HG03135 (cell line): ENCODE measurements around the gene NSF.
A peak's percentile ranks its signal among the peaks of the same experiment; 100 is the strongest.
"Not testable (repeated sequence)": the region's sequence is repeated elsewhere in the genome, so short reads cannot be mapped to it uniquely, and the experiment has no call there.

Experiments
- ATAC-seq: cut with Tn5 transposase; IDR thresholded peaks from one replicate; pipeline ENCODE4 v1.9.1; 2021; ENCODE audit warnings: mild to moderate bottlenecking, moderate library complexity; ENCODE audit not compliant: unreplicated experiment

NSF gene

DNA sequence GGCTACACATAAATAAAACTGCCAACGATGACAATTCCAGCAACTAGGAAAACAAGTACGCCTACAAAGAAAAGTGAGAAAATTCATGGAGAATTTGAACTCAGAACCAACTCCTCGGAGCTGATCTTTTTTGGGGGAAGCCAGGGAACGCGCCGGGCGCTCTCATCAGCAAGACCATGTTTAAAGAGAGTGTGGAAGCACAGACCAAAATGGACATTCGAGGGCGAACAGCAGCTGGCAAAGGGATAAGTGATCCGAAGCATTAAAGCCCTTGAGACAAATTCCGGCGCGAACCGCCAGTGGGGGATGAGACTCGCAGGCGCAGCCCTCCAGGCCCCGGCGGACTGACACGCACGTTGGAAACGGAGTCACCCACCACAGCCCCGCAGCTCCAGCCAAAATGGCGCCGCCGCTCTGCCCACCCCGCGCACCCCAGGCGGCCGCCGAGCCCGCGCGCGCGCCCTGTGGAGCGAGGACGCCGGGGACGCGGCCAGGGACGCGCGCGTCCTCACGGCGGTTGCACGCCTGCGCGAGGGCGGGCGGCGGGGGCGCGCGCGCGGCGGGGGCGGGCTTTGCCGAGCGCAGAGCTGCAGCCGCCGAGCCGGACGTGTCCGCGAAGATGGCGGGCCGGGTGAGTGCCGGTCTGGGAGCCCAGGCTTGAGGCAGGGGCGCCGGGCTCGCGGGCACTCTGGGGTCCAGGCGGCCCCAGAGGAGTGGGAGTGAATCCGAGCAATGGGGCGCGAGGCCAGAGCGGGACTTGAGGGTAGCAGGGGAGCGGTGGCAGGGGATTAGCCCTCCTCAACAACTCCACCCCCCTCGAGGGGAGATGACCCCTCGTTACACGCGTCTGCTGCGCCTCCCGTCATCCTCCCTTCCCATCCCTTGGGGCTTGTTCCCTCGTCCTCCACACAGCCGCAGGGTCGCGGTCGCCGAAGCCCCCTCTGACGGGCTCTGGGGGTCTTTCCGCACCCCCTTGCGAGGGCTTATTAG is at the start of gene NSF:
NSF (plus strand) TSS at position 513 of the 990 bp plus-strand sequence; CDS start at position 620, 107 bp downstream.
- peak; percentile 68 for ATAC-seq

DNA sequence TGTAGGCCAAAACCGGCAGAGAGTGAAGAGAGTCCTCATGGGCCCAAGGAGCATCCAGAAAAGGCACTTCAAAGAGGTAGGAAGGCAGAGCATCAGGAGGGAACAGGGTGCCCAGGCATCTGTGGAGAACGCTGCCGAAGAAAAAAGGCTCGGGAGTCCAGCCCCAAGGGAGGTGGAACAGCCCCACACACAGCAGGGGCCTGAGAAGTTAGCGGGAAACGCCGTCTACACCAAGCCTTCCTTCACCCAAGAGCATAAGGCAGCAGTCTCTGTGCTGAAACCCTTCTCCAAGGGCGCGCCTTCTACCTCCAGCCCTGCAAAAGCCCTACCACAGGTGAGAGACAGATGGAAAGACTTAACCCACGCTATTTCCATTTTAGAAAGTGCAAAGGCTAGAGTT is 41.9 kb upstream of the NSF start:
- ATAC-seq: not testable (repeated sequence)

DNA sequence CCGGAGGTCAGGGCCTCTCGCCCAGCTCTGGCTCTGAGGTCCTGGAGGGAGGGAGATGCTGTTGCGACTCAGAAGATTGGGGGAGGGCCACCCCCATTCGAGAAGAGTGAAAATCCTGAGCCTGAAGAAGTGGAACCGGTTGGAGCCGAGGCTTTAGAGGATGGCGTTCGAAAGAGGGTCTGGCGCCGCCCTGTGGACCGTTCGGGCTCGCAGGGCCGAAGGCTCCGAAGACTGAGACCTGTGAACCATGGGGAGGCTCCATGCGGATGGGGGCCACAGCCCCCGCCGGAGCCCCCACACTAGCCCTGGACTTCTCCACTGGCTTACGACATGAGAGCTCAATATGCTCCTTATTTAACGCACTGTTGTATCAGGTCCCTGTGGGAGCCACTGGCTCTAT is 31.3 kb upstream of the NSF start:
- ATAC-seq: not testable (repeated sequence)

DNA sequence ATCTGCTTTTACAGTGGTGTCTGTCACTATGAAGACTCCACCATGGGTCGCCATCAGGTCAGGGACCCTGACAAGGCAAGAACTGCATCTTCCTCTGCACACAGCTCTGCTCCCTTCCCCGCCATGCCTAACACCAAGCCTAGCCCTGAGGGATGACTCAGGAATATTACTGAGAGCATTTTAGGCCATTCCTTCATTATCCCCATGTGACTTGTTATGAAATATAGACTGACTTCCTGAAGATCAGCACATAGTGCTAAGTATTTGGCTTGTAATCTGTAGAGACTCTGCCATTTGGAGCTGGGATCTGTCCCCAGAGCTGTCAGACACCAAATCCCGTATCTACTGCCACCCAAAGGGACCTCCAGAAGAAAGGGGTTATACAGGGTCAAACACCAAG is 30.4 kb upstream of the NSF start:
- ATAC-seq: not testable (repeated sequence)

DNA sequence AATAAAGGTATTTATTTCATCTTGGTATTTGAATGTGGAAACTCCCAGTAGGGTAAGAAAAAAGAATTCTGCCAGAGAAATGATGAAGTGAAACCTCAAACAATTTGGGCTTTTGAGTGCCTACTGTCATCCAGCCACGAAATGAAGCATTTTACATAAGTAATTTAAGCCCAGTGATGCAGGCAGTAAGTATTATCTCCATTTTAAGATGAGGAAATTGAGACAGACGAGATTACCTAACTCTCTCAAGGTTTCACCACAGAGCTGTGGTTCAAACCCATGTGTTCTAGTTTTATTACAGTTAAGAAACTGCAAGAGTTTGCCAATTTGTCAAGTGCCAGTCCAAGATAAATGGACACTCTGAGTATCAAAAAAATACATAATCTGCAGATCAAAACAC is 24.2 kb upstream of the NSF start:
- peak; percentile 62 for ATAC-seq

DNA sequence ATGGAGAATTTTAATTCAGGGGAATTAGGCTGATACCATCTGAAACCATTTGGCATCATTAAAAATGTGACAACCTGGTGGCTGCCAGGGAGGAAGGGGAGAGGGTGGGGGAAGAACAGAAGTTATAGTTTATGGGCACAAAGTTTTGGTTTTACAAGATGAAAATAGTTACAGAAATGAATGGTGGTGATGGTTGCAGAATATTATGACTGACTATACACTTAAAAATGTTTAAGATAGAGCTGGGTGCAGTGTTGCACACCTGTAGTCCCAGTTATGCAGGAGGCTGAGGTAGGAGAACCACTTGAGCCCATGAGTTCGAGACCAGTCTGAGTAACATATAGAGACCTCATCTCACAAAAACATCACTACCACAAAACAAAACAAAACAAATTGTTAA is 23.5 kb upstream of the NSF start:
- ATAC-seq: not testable (repeated sequence)

DNA sequence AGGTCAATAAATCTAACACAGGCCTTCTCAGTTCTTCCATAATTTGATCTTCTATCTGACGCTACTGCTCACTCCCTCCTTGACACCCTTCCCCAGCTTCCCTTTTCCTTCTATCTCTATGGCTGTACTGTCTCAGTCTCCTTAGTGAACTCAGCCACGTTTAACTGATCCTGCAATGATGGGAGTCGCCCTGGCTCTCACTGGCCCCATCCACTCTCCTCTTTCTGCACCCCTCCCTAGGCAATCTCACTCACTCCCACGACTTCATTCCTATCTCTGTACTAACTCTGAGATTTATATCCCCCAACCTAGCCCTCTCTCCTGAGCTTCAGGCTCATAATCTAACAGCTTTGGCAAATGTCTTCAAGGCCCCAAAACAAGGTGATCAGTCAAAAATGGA is 18.7 kb upstream of the NSF start:
- ATAC-seq: not testable (repeated sequence)

DNA sequence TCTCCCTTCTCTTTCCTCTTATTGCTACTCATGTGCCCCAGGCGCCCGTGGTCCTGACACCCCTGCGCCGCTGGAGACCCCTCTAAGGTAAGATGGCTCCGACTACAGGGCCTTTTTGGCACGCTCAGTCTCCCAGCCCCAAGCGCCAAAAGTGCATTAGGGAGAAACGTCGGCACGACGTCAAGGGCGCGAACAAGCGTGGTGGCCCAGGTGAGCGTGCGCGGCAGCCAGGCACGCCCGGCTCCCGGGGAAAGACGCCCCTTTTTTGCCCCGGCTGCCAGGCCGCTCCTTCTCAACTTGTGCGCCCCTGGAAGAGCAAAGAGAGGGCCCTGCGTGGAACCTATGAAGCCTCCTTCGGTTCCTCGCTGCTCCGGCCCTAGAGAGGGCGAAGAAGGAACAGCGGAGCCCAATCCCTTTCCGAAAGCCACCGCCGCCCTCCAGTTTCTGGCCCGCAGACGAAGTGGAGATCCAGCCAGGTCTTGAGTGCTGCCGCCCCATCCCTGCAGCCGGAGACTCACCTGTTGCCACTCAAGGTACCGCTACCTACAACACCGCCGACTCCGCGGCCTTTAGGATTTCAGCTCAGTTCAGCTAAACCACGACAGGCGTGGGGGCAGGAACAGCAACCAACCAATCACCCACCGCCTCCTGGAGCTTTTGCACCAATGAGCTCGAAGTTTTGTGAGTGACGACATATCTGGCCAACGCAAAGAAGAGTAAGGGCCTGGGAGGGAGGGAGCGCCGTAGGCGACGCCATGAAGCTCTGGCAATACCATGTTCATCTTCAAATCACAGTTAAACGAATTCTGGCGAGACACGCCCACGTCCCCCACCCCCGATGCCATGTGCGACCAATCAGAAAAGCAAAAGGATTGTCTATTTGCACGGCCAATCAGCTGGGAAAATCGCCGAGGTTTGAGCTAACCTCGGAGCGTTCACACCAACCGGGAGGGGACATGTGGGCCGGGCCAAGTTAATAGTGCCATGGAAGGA is 11.1 kb upstream of the NSF start, which contains the start of gene ARL17A:
ARL17A (minus strand) TSS at position 609 of the 993 bp plus-strand sequence. CDS start 3,369 bp downstream, outside the sequence.
- ATAC-seq: peak; percentile 91

DNA sequence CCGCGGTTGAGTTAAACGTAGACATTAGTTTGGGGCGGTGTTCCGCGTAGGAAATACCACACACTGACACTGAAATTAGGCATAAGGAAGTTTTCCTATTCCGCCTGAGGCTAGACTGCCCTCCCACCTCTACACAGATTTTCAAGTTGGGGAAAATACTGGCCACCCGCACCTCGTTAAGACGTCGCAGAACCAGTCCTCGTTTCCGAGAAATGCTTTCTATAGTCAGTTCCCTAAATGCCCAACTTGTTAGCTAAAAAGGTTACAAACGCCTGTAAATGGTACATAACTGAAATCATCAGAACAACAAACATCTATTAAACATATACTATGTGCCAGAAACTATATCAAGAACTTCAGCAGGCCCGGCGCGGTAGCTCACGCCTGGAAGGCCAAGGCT is 10.4 kb upstream of the NSF start:
- ATAC-seq: not testable (repeated sequence)

DNA sequence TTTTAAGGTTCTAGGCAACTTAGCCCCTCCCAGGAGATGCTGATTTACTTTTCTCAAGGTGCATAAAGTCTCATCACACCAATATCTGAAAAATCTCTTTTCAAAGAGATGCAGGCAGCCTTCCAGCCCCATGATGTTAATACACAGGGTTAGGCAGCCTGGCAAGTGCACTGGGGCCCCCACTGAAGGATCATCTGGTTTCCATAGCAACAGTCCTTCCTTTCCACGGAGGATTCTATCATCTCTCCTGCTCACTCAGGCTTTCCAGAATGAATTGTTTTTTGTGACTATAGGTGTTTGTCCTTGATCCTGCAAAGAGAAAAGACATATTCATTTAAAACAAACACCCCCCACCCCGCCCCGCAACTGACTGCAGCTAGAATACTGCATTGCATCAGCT is 5.0 kb upstream of the NSF start:
- not testable (repeated sequence) for ATAC-seq

DNA sequence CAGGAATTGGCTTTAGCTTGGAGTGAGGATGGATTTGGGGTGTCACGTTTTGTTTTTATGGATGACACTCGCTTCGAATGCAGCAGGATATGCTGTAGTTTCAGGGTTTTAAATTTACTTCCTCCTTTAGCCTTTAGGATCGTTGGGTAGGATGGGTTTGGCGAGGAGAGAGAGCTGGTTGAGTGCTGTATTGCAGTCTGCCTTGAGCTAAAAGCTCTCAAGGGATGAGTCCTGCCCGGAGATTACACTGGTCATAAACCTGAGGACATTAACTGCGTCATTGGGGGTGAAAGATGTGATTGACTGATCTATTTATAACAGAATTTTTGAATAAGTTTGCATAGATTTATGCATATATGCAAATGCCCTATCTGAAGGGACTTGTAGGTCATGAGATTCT is 863 bp downstream of the NSF start:
- not testable (repeated sequence) for ATAC-seq

DNA sequence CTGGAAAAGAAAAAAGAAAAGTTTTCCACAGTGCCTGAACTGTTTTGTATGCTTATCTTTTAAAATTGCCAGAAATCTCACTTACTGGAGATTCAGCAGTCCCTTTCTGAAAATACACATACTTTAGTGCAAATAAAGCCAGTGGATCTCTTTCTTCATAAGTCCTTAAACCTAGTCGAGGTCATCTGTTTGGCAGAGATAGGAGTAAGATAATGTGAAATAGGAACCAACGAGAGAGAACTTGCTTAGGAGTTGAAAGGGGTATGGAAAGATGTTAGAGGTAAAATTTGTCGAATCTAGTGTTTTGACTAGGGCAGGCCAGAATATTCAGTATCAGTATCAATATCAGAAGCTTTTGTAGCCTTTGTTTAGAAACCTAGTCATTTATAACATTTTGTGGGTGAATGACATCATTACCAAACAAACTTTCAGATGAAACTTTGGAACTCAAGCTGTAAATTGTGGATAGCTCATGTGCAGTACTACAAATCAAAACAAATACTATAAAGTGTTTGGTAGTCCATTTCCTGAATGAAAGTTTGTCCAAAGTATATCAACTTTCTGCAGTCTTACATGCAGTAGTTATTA is 8.0 kb downstream of the NSF start:
- ATAC-seq: peak; percentile 57

DNA sequence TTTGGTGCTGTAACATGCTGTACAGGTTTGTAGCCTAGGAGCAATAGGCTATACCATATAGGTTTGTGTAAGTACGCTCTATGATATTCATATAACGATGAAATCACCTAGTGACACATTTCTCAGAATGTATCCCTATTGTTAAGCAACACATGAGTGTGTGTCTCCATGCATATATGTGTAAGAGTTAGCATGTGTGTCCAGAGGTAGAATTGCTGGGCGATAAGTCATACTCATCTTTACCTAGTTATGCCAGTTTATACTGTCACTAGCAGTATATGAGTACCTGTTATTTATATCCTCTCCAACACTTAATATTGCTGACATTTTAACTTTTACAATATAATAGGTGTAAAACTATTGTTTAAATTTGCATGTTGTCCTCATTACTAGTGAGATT is 10.3 kb downstream of the NSF start:
- not testable (repeated sequence) for ATAC-seq

DNA sequence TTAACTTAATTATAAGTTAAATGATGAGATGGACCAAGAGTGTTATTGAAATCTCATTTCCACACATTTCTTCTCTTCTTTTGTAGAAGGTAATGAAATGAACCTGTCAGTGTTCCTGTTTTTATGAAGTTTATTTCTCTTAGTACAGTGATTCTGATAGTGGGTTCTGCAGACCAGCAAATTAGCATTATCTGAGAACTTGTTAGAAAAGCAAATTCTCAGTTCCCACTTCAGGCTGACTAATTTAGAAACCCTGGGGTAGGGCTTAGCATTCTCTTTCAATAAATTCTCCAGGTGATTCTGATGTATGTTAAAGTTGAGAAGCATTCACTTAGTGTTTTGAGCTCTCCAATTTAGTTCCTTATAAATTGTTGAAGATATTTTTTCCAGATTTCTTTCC is 12.7 kb downstream of the NSF start:
- ATAC-seq: peak; percentile 86

DNA sequence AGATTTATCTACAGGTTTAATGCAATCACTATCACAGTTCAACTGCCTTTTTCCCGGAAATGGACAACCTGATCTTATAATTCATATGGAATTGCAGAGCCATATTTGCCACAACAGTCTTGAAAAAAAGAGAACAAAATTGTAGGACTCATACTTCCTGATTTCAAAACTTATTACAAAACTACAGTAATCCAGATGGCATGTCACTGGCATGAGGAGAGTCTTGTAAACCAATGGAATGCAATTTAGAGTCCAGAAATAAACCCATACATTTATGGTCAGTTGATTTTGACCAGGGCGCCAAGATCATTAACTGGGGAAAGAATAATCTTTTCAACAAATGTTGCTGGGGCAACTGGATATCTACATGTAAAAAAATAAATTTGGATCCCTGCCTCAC is 20.8 kb downstream of the NSF start:
- ATAC-seq: not testable (repeated sequence)

DNA sequence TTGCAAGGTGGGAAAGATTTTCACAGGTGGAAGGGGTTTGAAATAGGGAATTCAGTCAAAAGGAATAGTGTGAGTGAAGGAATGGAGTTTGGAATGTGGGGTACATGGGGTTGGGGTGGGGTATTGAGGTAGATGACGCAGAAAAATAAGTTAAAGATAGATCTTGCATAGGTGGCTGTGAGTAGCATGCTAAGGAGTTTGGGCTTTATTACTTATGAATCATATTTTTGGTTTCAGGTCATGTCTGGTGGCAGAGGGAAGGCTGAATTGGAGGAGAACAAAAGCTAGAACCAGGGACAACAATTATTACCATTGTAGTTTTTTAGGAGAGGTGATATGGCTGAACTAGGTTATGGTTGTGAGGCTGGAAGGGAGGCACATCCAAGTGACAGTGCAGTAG is 23.4 kb downstream of the NSF start:
- not testable (repeated sequence) for ATAC-seq

DNA sequence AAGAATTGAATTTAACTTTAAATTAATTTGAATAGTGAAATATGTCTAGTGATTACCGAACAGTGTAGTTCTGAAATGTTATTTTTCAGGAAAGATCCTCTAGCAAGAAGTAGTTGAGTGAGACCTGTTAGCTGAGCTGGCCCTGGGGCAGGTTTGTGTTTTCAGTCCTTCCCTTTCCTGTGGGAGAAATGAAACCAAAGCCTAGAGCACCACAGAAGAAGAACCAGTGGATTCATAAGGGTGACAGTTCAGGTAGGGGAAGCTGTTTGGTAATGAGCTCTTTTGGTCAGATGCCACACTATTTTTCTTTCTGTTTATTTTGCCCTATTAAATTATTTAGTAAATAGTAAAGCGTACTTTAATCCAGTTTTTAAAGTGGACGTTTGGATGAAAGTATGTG is 26.7 kb downstream of the NSF start:
- not testable (repeated sequence) for ATAC-seq

DNA sequence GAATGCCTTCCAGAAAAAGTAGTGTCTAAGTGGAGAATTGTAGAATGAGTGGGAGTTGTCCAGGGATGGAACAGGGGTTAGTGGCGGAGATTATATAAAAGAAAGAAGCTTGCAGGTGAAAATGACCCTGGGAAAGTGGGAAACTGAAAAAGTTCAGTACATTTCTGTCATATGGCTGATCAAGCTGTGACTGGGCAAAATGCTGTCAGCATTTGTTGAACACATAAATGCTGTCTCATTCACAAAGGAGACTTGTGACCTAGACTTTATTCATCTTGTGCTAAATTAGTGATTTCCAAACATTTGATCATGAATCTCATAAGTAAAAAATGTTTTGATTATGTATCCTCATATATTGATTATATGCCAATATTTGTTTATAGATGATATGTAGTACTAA is 28.5 kb downstream of the NSF start:
- not testable (repeated sequence) for ATAC-seq

DNA sequence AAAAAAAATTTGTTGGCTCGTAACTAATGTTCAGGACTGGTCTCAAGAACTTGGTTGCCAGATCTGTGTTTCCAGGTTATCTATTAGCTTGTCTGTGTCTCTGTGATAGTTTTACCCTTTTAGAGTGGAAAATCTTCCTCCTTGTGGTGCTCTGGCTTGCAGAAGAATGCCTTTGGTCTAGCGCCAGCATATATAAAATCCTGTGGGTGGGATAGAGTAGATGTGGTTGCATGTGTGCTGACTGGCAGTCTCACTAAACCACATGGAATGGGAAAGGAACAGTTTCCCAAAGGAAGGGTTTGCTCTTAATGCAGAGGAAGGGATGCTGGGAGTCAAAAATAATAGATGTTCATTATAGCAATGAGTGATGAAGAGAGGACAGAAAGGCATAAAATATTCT is 33.3 kb downstream of the NSF start:
- ATAC-seq: not testable (repeated sequence)

DNA sequence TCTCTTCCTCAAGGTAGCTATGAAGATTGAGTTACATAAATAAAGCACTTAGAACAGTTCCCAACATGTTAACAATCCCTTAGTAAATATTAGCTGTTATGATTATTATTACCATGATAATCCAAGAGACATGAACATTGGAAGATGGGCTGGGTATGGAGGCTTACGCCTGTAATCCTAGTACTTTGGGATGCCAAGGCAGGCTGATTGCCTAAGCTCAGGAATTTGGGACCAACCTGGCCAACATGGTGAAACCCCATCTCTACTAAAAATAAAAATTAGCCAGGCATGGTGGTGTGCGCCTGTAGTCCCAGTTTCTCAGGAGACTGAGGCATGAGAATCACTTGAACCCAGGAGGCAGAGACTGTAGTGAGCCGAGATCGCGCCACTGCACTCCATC is 34.3 kb downstream of the NSF start:
- ATAC-seq: not testable (repeated sequence)

DNA sequence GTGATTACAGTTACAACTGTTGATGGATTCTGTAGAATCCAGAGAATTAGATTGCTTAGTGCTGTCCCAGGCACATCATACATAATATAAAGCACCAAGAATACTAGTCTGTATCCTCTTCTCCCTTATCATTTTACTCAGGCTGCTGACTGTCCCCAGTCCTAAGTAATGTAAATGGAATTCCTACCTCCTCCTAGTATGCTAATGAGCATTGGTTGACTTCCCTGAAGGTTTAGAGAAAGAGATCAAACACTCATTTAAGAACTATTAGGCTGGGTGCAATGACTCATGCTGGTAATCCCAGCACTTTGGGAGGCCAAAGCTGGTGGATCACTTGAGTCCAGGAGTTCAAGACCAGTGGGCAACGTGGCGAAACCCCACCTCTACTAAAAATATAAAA is 37.0 kb downstream of the NSF start:
- ATAC-seq: not testable (repeated sequence)
